GM12878 (cell line): Measurements from ENCODE around the gene TAX1BP1.

Source experiments
- BRCA1 ChIP-seq: IDR thresholded peaks from 2 replicates; pipeline ENCODE4 v1.6.1; 2011; ENCODE audit warnings: low read depth, low read length, improper control_type of control experiment
- HCFC1 ChIP-seq: fragments of 150-350 bp; IDR thresholded peaks from 2 replicates; pipeline ENCODE4 v1.6.1; 2014; ENCODE audit warnings: low read length
- JUNB ChIP-seq: IDR thresholded peaks from 2 replicates; pipeline ENCODE4 v1.6.1; 2016; ENCODE audit warnings: antibody characterized with exemption, mild to moderate bottlenecking
- NFXL1 ChIP-seq: fragments of 450-650 bp; IDR thresholded peaks from 2 replicates; pipeline ENCODE4 v1.6.1; 2017; ENCODE audit warnings: antibody characterized with exemption, mild to moderate bottlenecking, borderline replicate concordance
- PBX3 ChIP-seq: IDR thresholded peaks from 2 replicates; pipeline ENCODE4 v1.6.1; 2011; ENCODE audit warnings: mild to moderate bottlenecking, low read depth, low read length, moderate library complexity; ENCODE audit not compliant: insufficient replicate concordance
- POLR2A ChIP-seq: IDR thresholded peaks from 2 replicates; pipeline ENCODE4 v1.6.1; 2011; ENCODE audit warnings: low read depth, mild to moderate bottlenecking, low read length
- RELA ChIP-seq: fragments of 450-650 bp; IDR thresholded peaks from 2 replicates; pipeline ENCODE4 v1.8.0; 2014; ENCODE audit warnings: borderline replicate concordance; ENCODE audit not compliant: partially characterized antibody
- SREBF1 ChIP-seq: IDR thresholded peaks from 2 replicates; pipeline ENCODE4 v1.6.1; 2012; ENCODE audit warnings: mild to moderate bottlenecking, low read length
- TF ChIP-seq, protein P1 (sequence below), 3 experiments: IDR thresholded peaks in 2 of 3; conservative IDR thresholded peaks in 1 of 3; 2 replicates each; pipeline ENCODE4 v1.5.1; 2011; ENCODE audit warnings: low read depth in 3 of 3, low read length in 3 of 3, mild to moderate bottlenecking in 3 of 3, control low read depth in 2 of 3, moderate library complexity in 2 of 3, inconsistent platforms in 1 of 3, mixed read lengths in 1 of 3; ENCODE audit not compliant: control insufficient read depth in 2 of 3, insufficient read depth in 1 of 3; ENCODE audit errors: extremely low read depth in 1 of 3
- TF ChIP-seq, protein P2 (sequence below): IDR thresholded peaks from 2 replicates; pipeline ENCODE4 v1.6.1; 2012; ENCODE audit warnings: low read length, inconsistent platforms
- TF ChIP-seq, protein P3 (sequence below): IDR thresholded peaks from 2 replicates; pipeline ENCODE4 v1.6.1; 2012; ENCODE audit warnings: low read depth, low read length, improper control_type of control experiment

DNA sequence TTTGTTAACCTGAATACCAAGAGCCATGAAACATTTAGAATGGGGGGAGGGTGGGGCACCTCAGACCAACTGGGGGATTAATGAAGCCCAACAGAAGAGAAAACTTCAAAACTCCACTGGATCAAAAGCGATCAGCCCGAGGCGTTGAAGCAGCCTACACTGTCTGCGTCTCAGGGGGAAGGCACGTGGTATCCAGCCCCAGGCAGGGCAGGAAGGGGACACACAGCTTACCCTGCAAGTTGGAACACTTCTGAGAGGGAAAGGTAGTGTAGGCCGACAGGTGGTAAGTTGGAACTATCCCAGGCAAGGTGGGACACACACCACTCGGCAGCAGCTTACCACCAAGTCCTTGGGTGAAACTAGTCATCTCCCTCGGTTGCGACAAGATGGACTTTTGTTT is 102.9 kb downstream of the TAX1BP1 start:
- TF ChIP-seq RELA (no peak), BRCA1 (no peak), NFXL1 (no peak), SREBF1 (no peak), PBX3 (no peak), HCFC1 (no peak), JUNB (no peak), POLR2A (no peak)
- TF ChIP-seq, protein P1, sequence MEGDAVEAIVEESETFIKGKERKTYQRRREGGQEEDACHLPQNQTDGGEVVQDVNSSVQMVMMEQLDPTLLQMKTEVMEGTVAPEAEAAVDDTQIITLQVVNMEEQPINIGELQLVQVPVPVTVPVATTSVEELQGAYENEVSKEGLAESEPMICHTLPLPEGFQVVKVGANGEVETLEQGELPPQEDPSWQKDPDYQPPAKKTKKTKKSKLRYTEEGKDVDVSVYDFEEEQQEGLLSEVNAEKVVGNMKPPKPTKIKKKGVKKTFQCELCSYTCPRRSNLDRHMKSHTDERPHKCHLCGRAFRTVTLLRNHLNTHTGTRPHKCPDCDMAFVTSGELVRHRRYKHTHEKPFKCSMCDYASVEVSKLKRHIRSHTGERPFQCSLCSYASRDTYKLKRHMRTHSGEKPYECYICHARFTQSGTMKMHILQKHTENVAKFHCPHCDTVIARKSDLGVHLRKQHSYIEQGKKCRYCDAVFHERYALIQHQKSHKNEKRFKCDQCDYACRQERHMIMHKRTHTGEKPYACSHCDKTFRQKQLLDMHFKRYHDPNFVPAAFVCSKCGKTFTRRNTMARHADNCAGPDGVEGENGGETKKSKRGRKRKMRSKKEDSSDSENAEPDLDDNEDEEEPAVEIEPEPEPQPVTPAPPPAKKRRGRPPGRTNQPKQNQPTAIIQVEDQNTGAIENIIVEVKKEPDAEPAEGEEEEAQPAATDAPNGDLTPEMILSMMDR (IDR thresholded peaks at IDR 0.05 in 2 of 3, conservative IDR thresholded peaks at IDR 0.05 in 1 of 3; ENCODE audit: control insufficient read depth in 2 of 3, extremely low read depth in 1 of 3, insufficient read depth in 1 of 3, low read depth in 3 of 3, low read length in 3 of 3): no peak
- TF ChIP-seq, protein P2, sequence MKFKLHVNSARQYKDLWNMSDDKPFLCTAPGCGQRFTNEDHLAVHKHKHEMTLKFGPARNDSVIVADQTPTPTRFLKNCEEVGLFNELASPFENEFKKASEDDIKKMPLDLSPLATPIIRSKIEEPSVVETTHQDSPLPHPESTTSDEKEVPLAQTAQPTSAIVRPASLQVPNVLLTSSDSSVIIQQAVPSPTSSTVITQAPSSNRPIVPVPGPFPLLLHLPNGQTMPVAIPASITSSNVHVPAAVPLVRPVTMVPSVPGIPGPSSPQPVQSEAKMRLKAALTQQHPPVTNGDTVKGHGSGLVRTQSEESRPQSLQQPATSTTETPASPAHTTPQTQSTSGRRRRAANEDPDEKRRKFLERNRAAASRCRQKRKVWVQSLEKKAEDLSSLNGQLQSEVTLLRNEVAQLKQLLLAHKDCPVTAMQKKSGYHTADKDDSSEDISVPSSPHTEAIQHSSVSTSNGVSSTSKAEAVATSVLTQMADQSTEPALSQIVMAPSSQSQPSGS: no peak
- TF ChIP-seq, protein P3, sequence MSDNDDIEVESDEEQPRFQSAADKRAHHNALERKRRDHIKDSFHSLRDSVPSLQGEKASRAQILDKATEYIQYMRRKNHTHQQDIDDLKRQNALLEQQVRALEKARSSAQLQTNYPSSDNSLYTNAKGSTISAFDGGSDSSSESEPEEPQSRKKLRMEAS: no peak
